ENCODE data around the gene STK33.

The STK33 gene

GRCh38 chr11:8352103-8352875 is 241.7 kb downstream of the STK33 start:
- DNase-seq = no peak

DNA sequence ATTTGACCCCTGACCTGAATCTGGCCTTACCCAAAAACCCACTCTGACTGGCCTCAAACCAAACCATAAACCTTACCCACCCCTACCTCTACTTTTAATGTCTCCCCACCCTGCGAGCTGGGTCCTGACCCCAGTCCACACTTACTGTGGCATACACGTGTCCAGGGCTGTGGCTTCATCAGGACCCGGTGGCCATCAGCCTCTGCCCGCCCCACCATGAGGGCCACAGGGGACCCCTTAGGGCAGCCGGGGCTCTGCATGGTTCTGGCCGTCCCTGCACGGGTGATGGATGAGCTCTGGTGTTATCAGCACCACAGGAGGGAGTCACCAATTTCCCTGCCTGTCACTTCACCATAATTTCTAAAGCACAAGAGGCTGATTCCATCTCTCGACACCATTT is 242.8 kb downstream of the STK33 start:
- no peak for DNase-seq

DNA sequence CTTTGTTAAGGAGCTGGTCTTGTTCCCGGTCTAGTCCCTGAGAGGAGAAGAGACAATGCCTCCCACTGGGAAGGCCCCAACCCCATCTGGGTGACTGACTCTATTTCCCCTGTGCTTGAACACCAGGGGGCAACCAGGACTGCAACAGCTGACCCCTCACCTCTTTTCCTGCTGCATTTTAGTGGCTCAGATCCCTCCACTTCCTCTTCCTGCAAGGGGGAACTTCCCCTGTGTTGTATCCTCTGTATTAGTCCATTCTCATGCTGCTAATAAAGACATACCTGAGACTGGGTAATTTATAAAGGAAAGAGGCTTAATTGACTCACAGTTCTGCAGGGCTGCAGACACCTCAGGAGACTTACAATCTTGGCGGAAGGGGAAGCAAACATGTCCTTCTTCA is 246.1 kb downstream of the STK33 start:
- DNase-seq = no peak

GRCh38 chr11:8346157-8346755 is 247.8 kb downstream of the STK33 start:
- DNase-seq = no peak

DNA sequence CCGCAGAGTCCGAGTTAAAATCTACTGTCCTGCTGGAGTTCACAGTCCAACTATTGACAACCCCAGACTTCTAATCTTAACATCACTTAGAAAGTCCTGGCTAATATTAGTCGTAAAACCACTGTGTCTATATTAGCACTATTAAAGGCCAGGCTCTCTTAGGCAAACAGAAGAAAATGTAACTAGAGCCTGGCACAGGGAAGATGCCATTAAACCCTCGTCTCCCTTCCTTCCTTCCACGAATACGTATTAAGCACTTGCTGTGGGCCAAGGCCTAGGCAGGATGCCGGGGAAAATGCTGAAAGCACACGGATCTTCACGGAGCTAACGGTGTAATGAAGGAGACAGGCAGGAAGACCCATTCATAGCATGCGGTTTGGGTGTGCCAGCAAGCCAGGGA is 248.8 kb downstream of the STK33 start:
- no peak for DNase-seq

GRCh38 chr11:8344346-8344745 is 249.7 kb downstream of the STK33 start:
- DNase-seq = no peak

DNA sequence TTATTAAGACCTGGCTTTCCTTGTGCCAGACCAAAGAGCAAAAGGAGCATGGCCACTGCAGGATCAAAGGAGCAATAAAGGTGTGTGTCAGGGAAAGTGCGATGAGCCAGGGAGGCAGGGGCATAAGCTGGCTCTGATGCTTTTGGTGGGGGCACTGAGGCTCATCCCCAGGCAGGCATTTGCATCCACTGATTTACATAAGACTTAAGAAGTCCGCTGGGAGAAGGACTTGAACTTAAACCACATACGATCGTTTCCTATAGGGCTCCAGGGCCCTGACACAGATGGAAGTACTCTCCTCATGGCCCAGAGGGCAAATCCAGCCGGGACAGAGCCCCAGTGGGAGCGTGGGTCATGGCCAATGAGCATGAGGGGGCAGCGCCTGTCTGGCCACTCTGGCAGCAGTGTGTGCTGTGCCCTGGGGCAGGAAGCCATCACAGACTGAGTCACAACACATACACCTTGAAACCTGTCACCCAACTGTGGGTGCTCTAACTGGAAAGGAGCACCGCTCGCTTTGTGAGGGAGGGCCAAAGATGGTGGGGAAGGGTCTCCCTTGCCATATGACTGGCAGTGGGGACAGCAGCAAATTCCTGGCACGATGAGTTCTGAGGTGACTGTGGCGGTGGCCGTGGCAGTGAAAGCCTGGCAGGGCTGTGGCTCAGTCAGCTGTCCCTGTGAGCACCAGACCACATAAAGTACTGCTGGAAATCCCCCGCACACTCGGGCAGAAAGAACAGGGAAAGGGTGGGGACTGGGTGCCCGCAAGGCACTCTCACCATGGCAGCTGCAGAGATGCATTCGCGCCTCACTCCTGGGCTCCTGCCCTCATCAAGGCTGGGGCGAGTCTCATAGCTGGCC is 251.0 kb downstream of the STK33 start:
- no peak for DNase-seq

DNA sequence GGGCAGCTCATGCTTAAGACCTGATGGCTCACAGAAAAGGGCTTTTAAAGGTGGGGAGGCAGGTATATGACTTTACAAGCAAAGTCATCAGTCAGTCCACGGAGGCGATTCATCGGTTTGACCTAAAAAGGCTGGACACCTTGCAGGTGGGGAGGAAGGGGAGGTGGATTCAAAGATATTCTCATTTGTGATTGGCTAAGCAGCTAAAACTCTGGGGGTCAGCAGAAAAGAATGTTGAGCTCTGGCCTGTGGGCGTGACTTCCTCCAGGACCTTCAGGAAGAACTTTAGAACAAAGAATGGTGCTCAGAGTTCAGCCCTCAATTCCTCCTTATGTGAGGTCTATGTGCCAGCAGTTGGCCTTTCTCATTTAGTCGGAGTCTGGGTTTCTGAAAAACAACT is 252.0 kb downstream of the STK33 start:
- no peak for DNase-seq
